Adipose tissue (tissue), 3 donors: ENCODE data around the gene UBE2V1. TPM values are rescaled to one million over a fixed set of nuclear protein-coding genes. Genes with fewer than 3 reads are reported as not detected.
"Not testable (repeated sequence)": the region's sequence is repeated elsewhere in the genome, so short reads cannot be mapped to it uniquely, and the experiment has no call there.

ENCODE experiments used
- H3K27ac ChIP-seq: one replicate; pipeline ENCODE4 v1.5.1; 2013; ENCODE audit warnings: low read depth, low read length
- WGBS, 3 donors: extraction: QIAGEN DNeasy Blood & Tissue Kit; methylation state at CpG; one replicate each; pipeline ENCODE4 v1.1.7; 2013; 5-methylcytosine and 5-hydroxymethylcytosine counted together
- polyA plus RNA-seq, 3 donors: library from polyadenylated mRNA; stranded (reverse); fragments of 200-250 nt; gene quantifications; one replicate each; pipeline ENCODE4 v1.2.3, GENCODE V29; 2013
- donor health status: healthy with polysubstance abuse.
- donor health status: Bipolar disorder and iron deficiency.
- donor health status: healthy.

Gene UBE2V1
- polyA plus RNA-seq, 3 donors = 45.8 to 85.7 (median 66.3) TPM

GRCh38 chr20:50082056-50082455, 30.9 kb downstream of the UBE2V1 start:
- WGBS, 3 donors = 85 to 93% (median 89%) methylated on average over 9 of the region's 9 CpGs
- H3K27ac ChIP-seq = not testable (repeated sequence)

- WGBS, 3 donors = 56 to 73% (median 57%) methylated on average over 17 of the region's 17 CpGs
- H3K27ac ChIP-seq = no peak overlapping the region
Observed at GRCh38 chr20:50077818-50078601, 34.9 kb downstream of the UBE2V1 start.

GRCh38 chr20:50073500-50073899, 39.5 kb downstream of the UBE2V1 start:
- H3K27ac ChIP-seq = no peak overlapping the region
- WGBS, 3 donors = 81 to 89% (median 82%) methylated on average over 2 of the region's 2 CpGs

DNA sequence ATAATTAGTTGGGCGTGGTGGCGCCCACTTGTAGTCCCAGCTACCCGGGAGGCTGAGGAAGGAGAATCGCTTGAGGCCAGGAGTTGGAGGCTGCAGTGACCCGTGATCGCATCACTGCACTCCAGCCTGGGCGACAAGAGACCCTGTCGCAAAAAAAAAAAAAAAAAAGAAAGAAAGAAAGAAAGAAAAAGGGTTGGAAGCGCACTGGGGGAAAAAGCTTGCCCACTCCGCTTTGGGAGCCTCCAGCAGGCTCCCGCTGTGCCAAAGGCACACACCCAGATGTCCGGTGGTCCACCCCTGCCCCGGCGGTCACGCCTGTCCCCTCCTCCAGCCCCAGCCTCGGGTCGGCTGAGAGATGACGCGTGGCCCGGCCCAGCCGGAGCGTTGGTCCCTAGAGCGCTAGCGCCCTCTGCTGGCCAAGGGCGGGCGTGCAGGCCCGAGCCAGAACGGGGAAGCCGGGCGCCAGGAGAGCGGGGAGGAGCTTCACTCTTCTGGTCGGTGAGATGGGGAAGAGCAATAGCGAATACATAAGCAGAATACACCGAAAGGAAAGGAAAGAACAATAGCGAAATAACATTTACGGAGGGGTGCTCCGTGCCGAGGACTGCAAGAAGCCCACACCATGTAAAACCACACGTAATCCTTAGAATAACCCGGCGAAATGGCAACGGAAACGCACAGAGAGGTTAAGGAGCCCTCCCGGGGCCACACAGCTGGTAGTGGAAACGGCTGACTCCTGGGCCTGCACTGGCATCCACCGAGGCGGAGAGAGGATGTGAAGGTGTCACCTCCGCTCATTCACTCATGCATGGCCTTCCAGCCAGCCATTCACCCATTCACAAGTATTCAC, 41.7 kb downstream of the UBE2V1 start:
- H3K27ac ChIP-seq = no peak overlapping the region
- WGBS, 3 donors = 11 to 12% (median 12%) methylated on average over 47 to 48 of the region's 48 CpGs

DNA sequence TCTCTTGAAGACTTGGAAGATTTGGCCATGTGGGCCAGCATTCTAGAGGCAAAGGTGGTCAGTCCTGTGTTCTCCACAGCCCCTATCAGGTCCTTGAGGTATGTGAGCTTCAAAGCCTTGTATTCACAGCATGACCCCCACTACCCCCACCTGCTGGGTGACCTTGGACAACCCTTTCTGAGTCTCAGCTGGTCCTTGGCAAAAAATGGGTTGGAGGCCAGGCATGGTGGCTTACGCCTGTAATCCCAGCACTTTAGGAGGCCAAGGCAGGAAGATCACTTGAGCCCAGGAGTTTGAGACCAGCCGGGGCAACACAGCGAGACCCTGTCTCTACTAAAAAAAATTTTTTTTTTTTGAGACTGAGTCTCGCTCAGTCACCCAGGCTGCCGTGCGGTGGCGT, 42.6 kb downstream of the UBE2V1 start:
- 94 to 96% (median 95%) methylated on average over 7 of the region's 7 CpGs for WGBS, 3 donors
- H3K27ac ChIP-seq = no peak overlapping the region

DNA sequence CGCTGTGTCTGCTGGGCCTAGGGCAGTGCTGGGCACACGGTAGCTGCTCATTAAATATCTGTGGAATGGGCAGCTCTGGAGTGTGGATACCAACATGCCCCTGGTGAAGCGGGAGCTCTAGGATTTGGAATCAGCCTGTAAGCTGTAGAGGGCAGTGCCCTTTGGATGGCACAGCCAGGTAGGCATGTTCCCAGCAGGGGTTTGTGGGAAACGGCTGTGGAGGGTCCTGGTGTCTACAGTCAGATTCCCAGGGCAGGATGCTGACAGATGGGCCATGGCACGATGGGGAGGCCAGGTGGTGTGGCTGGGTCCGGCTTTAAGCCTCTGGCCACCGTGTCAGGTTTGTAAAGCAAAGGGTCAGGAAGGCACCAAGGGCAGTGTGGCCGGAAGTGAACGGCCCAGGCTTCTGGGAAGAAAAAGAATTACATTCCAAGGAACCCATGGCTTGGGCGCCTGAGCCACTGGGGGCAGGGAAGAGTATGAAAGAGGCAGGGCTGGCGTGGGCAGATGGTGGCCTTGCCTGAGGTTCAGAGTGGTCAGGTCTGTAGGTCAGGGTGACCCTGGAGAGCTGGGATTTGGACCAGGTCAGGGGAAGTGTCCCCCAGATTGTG, 44.8 kb downstream of the UBE2V1 start:
- no peak overlapping the region for H3K27ac ChIP-seq
- WGBS, 3 donors = 71 to 85% (median 79%) methylated on average over 11 of the region's 11 CpGs

GRCh38 chr20:50067461-50067860, 45.5 kb downstream of the UBE2V1 start:
- no peak overlapping the region for H3K27ac ChIP-seq
- WGBS, 3 donors = 80 to 91% (median 87%) methylated on average over 2 of the region's 2 CpGs

DNA sequence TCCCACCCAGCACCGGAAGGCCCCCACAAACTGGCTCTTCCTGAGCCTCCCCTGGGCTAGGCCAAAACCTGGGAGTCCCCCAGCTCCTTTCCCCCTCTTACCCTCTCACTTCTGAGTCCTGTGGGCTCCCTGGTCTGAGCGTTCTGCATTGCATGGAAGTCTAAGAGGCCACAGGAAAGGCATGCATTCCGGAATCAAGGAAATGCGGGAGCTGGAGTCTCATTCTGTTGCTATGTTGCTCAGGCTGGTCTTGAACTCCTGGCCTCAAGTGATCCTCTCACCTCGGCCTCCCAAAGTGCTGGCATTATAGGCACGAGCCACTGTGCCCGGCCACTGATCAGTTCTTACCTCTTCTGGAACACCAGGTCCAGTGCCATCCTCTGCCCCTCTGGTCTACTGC, 45.9 kb downstream of the UBE2V1 start:
- WGBS, 3 donors = 86 to 90% (median 89%) methylated on average over 7 of the region's 7 CpGs
- no peak overlapping the region for H3K27ac ChIP-seq

DNA sequence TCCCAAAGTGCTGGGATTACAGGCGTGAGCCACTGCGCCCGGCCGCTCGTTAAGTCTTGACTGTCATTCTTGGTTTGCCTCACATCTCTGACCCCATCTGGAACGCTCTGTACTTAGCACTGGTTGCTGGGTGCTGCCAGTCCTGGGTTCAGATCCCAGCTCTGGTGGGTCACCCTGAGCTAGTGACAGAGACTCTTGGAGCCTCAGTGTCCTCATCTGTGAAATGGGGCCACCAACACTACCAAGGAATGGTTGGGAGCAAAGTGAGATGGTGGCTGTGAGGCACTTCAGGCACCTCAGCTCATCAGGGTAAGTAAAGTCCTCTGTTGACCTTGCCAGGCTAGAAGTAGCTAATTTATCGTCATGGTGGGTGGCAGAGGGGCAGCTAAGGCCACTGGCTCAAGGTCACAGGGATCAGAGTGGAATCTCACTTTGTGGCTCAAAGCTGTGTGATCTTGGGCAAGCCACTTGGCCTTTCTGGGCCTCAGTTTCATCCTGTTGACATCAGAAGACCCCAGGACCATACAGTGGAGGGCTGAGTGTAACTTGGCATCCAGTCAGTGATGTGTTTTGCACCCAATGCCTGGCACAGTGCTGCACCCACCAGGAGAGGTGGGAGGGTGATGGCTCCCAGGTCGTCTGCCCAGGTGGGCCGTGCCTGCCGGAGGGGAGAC, 46.7 kb downstream of the UBE2V1 start:
- no peak overlapping the region for H3K27ac ChIP-seq
- WGBS, 3 donors = 92 to 97% (median 97%) methylated on average over 10 of the region's 10 CpGs

DNA sequence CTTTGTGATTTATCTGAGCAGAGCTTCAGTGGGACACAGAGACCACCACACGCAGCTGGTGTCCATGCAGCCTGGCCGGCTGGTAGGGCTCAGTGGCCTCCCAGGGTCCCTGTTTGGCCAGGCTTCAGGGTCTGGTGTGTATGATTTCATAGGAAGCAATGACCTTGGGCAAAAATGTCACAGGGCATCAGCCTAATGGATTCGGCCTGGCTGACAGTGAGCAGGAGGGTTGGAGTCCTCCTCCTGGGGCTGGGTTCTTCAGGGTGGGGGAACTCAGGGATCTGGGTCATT, 47.7 kb downstream of the UBE2V1 start:
- H3K27ac ChIP-seq = no peak overlapping the region
- 85 to 92% (median 92%) methylated on average over 3 of the region's 3 CpGs for WGBS, 3 donors

DNA sequence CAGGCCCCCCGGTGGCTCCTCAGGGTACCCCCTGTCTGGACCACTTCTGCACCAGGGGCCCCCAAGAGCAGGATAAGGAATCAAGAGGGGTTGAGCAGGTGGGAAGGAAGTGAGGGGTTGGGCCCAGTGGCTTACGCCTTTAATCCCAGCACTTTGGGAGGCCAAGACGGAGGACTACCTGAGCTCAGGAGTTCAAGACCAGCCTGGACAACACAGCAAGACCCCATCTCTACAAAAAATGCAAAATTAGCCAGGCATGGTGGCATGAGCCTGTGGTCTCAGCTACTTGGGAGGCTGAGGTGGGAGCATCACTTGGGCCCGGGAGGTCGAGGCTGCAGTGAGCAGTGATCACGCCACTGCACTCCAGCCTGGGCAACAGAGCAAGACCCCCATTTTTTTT, 49.2 kb downstream of the UBE2V1 start:
- not testable (repeated sequence) for H3K27ac ChIP-seq
- WGBS, 3 donors = 95 to 97% (median 97%) methylated on average over 6 of the region's 6 CpGs

DNA sequence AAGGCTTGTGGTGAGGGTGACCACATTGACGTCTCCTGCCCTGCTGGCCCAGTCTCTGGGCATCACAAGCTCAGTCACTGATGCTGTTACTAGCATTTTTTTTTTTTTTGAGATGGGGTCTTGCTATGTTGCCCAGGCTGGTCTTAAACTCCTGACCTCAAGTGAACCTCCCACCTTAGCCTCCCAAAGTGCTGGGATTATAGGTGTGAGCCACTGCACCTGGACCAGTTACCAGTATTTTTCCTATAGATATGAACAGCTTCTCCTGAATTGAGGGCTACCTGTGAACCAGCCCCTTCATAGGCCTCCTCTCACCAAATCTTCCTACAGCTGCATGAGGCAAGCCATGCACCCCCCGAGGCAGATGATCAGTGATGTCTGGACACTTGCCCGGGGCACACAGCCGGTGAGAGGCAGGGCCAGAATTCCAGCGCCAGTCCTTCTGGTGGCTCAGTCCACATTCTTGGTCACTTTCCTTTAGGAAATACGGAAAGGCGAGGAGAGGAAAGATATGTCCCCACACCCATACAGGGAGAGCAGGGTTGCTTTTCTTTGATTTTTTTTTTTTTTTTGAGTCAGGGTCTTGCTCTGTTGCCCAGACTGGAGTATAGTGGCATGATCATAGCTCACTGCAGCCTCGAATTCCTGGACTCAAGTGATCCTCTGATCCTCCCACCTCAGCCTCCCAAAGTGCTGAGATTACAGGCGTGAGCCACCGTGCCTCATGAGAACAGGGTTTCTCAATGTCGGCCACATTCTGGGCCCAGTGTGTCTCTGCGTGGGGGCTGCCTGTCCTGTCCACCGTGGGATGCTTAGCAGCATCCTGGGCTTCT, 50.7 kb downstream of the UBE2V1 start:
- H3K27ac ChIP-seq = no peak overlapping the region
- WGBS, 3 donors = 81 to 83% (median 81%) methylated on average over 13 of the region's 13 CpGs

DNA sequence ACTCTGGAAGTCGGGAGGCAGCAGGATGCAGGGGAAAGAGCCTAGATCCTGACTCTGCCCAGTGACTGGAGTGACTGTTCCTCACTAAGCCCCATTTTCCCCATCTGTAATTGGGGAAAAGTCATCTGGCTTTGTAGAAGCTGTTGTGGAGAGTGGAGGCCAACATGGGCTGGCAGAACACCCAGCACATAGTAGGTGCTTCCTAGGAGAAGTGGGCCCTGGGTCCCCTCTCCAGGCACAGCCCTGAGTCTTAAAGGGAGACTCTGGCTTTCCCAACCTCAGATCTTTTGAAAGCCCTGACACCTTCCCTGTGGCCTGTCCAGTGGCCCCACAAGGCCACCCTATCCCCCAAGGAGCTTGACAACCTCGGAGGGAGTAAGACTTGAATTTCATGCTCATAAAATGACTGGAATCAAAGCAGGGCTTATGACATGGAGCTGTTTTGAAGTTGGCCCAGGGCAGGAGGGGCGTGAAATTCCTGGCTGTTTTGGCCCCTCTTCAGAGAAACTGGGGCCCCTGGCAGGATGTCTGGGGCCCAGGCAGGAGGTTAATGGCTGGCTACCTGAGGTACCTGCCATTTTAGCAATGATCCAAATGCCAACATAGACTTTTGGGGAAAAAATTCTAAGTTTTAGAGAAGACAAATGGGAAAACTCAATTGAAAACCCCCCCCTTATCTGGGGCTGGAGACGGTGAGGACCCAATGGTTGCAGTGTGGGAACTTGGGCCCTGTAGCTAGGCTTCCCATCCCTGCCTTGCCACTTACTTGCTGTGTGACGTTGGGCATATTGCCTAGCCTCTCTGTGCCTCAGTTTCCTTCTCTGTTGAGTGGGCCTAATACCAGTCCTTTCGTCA, 51.6 kb downstream of the UBE2V1 start:
- 82 to 86% (median 84%) methylated on average over 6 of the region's 6 CpGs for WGBS, 3 donors
- H3K27ac ChIP-seq = no peak overlapping the region

- no peak overlapping the region for H3K27ac ChIP-seq
- WGBS, 3 donors = 54 to 78% (median 66%) methylated on average over 11 of the region's 11 CpGs
Observed at GRCh38 chr20:50058662-50059402, 54.1 kb downstream of the UBE2V1 start.

DNA sequence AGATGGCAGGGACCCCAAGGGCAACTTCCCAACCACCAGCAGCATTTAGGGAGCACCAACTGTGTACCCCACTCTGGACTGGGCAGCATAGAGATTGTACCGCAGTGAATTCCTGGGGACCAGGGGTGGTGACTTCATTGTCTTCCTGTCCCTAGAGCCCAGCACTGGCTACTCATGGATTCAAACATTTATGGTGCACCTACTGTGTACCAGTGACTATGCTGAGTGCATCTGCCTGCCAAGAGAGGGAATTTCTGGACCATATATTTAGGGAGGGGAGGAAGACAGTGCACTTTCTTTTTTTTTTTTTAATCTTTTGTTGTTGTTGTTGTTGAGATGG, 55.3 kb downstream of the UBE2V1 start:
- WGBS, 3 donors = 98 to 100% (median 100%) methylated on average over 1 of the region's 1 CpG
- H3K27ac ChIP-seq = no peak overlapping the region

DNA sequence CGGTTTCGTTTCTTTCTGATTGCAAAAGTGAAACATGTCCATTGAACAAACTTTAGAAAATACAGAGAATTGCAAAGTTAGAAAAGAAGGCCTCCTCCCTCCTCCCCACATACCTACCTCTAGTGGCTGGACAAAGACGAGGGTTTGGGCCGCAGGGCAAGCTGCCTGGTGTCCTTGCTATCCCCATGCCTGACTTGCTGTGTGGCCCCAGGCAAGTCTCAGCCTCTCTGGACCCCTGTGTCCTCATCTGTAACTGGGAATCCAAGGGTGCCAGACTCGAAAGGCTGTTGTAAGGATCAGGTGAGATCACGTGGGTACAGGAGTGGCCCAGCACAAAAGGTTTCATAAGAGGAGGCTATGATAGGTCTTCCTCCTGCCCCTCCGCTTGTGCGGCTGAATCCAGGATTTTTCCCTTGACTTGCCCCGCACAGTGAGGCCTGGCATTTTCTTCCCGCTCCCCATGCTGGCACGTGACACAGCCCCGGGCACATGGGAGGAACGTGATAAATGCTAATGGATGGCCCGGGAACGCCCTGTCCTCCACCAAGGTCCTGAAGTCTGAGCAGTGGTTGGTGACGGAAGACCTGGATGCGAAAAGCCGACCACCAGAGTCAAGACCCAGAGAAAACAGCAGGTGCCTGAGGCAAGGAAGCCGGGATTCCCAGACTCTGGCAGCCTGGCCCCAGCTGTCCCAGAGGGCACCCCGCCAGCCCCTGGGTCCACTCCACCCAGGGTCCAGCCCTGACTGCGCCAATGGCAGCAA, 55.8 kb downstream of the UBE2V1 start:
- 90 to 95% (median 95%) methylated on average over 21 of the region's 21 CpGs for WGBS, 3 donors
- H3K27ac ChIP-seq = no peak overlapping the region
